HG02610 (cell line): ENCODE data around the gene ZNF618.

Experiments used
- ATAC-seq: cut with Tn5 transposase; IDR thresholded peaks from one replicate; pipeline ENCODE4 v1.9.1; 2021; ENCODE audit warnings: mild to moderate bottlenecking, moderate library complexity; ENCODE audit not compliant: unreplicated experiment

ZNF618 gene

GRCh38 chr9:113882636-113883164 is 6.6 kb downstream of the ZNF618 start:
- no peak for ATAC-seq

- no peak for ATAC-seq
Observed at GRCh38 chr9:113885183-113886025, 9.3 kb downstream of the ZNF618 start.

DNA sequence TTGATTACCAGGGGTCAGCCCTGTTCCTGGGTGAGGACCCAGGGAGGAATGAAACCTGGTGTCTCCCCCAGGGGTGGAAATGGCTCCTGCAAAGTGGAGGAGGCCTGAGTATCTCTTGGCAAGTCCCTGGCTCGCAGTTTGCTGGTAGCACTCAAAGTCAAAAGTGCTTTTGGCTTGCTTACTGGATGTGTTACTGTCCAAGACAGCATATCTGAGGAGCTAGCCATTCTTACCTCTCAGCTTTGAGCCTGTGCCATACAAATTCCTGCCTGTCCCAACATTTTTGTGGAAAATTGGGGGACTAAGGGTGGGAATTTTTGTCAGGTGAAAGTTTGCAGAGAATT is 9.9 kb downstream of the ZNF618 start:
- ATAC-seq: no peak

GRCh38 chr9:113886466-113886865 is 10.4 kb downstream of the ZNF618 start:
- ATAC-seq: no peak

DNA sequence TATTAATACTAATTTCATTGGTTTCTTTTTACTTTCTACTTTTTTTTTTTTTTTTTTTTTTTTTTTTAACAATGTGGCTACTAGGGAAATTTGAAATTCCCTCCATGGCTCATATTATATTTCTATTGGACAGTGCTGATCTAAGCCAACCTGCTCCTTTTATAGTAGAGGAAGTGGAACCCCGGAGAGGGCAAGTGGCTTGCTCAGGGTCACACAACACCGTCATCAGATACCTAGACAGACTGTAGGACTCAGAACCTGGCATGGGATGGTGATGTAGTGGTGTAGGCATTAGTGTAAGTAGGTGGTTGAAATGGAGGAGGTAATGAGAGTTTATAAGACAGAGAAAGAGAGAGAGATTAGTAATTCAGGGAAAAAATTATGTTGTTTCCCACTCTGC is 10.8 kb downstream of the ZNF618 start:
- no peak for ATAC-seq

DNA sequence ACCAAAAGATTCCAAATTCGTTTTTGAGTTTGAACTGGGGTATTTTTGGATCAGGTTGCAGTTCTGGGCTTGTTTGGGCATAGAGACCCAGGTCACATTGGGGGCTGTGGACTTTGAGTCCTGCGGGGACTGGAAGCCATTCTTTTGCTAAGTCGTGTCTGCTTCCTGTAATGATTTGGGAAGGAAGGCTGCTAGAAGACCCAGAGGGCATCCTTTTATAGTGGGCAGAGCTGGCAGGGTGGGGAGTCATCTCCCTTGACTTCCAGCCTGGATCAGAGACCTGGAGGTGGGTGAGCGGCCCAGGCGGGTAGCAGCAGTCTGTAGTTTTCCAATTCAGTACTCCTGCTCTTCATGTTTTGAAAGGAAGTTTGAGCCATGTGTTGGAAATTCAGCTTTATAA is 11.3 kb downstream of the ZNF618 start:
- no peak for ATAC-seq

- ATAC-seq: no peak
Observed at GRCh38 chr9:113888336-113888735, 12.2 kb downstream of the ZNF618 start.

- no peak for ATAC-seq
Observed at GRCh38 chr9:113888976-113889375, 12.9 kb downstream of the ZNF618 start.

DNA sequence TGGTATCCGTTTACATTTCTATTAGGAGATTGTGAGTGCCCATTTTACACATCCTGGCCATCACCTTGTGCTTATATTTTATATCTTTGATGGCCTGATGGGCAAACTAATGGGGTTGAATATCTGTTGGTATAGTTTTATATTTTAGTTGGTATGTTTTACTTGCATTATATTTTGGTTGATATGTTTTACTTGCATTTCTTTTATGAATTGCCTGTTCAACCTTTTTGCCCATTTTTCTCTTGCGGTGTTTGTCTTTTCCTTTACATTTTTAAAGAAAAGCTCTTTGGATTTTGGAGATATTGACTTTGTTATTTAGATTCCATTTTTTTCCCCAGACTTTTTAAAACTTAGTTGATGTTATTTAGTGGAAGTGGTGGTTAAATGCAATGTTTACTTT is 14.6 kb downstream of the ZNF618 start:
- ATAC-seq: no peak

DNA sequence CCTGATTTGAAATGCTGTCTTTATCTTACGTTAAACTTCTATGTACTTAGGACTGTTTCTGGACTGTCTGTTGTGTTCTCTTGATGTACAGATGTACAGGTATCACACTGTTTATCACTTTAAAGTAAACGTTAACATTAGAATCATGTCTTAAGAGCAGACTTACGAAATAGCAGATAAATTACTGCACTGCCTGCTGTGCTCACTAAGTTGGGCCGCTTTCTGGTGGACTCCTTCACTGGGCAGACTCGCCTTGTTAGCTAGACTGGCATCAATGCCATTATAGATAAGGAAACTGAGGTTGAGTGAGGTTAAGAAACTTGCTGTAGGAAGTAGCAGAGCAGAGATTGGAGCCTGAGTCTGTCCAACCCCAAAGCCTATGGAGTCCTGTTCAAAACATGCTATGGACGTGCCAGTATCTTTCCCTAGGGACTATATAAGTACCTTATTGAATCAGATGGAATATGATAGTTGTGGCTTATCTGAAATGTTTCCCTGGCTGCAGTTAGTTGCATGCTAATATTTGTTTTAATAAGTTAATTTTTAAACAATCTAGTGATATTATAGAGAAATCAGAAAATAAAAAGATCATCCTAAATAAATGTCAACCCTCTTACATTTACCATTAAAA is 16.9 kb downstream of the ZNF618 start:
- no peak for ATAC-seq

DNA sequence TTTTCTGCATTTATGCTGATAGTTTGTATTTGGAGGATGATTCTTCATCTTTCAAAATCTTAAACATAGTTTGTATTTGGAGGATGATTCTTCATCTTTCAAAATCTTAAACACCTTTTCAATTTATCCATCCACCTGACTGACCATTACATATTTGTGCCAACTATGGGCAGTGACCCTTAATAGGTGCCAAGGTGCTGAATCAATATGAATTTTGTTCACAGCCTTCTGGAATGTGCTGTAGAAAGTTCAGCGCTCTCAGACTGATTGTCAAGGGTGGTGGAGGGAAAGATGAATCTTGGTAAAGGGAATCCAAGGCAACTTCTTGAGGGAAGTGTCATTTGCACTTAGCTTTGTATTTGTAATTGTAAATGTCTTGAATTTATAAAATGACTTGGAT is 18.1 kb downstream of the ZNF618 start:
- ATAC-seq: no peak

- ATAC-seq: no peak
Observed at GRCh38 chr9:113895526-113895925, 19.4 kb downstream of the ZNF618 start.

DNA sequence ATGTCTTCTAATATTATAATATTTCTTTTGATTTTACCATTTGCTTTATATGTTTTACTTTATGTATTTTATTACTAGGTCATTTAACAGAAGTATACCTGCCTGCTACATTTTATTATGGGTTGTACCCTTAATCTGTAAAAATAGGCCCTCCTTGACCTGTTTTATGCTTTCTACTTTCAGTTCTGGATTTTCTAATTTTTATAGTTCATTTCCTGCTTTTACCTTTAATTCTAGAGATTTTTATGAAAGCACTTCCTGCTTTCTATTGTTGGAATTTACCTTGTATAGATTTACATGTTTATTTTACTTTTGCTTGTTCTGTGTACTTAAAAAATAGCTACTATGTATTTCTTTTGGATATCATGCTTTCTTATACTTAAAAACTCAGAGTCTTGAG is 20.6 kb downstream of the ZNF618 start:
- ATAC-seq: no peak

DNA sequence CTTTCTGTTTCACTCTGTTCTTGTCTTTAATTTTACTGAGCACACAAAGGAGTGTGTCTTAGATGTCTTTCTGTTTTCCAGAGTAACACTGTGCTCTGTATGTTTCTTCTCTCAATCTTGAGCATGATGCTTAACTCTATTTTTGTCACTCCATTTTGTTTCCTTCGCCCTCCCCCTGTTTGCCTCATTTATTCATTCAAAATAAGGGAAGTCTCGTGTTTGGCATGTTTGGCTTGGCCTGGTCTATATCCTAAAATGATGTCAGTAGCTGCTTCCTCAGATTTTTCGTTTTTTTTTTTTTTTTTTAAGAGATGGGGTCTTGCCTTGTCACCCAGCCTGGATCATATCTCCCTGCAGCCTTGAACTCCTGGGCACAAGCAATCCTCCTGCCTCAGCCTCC is 22.0 kb downstream of the ZNF618 start:
- ATAC-seq: no peak

- ATAC-seq: no peak
Observed at GRCh38 chr9:113898596-113898995, 22.5 kb downstream of the ZNF618 start.

DNA sequence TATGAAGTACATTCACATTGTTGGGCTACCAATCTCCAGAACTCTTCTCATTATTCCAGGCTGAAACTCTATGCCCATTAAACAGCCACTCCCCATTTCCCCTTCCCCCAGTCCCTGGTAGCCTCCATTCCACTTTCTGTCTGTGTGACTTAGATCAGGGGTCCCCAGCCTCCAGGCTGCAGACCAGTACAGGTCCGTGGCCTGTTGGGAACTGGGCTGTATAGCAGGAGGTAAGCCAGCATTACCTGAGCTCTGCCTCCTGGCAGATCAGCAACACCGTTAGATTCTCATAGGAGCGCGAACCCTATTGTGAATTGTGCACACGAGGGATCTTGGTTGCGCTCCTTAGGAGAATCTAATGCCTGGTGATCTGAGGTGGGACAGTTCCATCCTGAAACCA is 23.1 kb downstream of the ZNF618 start:
- ATAC-seq: no peak

DNA sequence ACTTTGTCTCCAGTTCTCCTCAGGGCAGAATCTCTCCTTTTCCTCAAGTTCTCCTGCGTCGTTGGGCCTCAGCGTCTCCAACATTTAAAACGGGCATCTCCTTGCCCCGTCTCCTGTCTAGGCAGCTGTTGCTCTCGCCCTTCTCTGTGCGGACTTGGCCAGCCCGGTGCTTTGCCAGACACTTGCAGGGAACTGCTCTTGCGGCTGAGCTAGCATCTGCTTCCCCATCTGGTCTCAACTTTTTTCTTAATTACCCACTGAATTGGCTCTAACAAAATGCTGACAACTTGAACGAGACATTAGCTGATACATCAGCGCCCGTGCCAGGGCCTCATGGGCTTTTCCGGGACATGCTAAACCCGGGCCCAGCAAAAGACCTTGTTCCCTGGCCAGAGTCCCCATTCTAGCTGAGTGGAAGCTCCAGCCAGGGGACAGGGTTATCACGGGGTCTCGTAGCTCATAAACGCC is 25.1 kb downstream of the ZNF618 start:
- no peak for ATAC-seq

GRCh38 chr9:113903514-113904077 is 27.5 kb downstream of the ZNF618 start:
- no peak for ATAC-seq

DNA sequence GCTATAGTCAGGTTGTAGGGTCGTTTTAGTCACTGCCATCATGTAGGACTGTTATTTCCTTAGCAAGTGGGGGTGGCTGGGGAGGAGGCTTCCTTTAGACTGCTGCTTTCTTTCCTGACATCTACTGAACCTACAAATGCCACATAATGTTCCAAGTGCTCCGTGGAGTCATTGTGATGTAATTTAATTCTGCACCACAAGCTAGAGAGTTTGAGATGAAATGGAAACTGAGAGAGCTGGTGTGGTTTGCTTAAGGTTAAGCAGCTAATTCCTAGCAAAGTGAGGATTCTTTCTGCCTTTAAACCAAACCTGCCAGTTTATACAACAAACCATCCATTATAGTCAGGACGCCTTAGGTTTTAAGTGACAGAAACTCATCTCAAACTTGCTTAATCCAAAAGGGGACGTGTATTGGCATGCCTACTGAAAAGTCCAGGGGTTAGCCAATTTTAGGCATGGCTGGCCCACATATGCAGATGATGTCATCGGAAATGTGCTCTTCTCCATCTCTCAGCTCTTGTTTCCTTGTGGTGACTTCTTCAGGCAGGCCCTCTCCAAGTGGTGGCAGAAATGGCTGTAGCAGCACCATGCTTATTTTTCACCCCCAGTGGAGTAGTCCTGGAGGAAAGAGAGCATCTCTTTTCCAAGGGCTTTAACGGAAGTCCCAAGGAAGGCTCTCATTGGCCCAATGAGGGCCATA is 30.5 kb downstream of the ZNF618 start:
- no peak for ATAC-seq

DNA sequence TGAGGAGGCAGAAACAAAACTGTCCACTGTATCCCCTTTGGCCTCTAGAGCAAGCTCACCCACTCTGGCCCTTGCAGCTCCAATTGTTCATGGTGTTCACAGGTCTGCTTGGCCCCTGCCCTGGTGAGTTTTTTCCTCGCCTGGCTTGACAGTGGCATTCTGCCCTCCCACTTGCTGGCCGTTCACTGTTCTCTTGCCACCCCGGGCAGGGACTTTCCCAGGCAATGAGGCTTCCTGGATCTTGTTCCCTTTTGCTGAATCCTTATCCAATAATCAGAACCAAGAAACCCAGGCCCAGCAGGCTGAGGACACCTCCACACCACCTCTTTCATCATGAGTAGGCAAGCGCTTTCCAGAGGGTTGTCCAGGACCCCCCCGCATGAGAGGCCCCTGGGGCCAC is 31.2 kb downstream of the ZNF618 start:
- ATAC-seq: no peak

DNA sequence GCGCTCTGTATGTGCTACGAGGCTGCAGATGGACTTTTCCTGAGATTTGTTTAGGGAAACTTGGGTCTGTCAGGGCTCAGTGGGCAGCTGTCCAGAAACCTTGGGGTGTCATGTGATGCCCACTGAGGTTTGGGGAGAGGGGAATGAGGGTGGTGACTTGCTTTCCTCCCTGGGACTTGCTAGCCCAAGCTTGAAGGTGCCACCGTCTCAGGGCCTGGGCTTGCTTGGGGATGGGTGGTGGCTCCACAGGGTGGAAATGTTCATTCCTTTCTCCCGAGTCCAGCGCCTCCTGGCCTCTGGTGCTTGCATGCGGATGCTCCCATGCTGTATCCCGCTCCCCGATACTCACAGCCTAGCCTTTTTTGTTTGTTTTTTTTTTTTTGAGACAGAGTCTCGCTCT is 33.3 kb downstream of the ZNF618 start:
- ATAC-seq: no peak
